Neutrophil (primary cell): ENCODE data around the gene UBASH3B.

Experiments used
- H3K27ac ChIP-seq: fragments of 200-600 bp; sonication (generic); 2 replicates; pipeline ENCODE4 v1.5.1; 2016; ENCODE audit warnings: mild to moderate bottlenecking, moderate library complexity
- H3K27me3 ChIP-seq: fragments of 200-600 bp; sonication (generic); 2 replicates; pipeline ENCODE4 v1.6.0; 2016; ENCODE audit warnings: mild to moderate bottlenecking
- H3K36me3 ChIP-seq: fragments of 200-600 bp; sonication (generic); 2 replicates; pipeline ENCODE4 v1.5.1; 2017
- H3K4me1 ChIP-seq, 2 experiments: fragments of 200-600 bp in 1 of 2; sonication (generic) in 1 of 2; 1 replicate in 1 of 2; 2 replicates in 1 of 2; pipeline versions ENCODE4 v1.5.1 to v1.6.1; 2013 to 2016; ENCODE audit warnings: low read depth in 1 of 2, low read length in 1 of 2, mild to moderate bottlenecking in 1 of 2, moderate library complexity in 1 of 2; ENCODE audit not compliant: control insufficient read depth in 1 of 2, insufficient read depth in 1 of 2
- H3K4me3 ChIP-seq, 2 experiments: fragments of 200-600 bp in 1 of 2; sonication (generic) in 1 of 2; 1 replicate in 1 of 2; 2 replicates in 1 of 2; pipeline ENCODE4 v1.5.1; 2013 to 2016; ENCODE audit warnings: low read depth in 1 of 2, low read length in 1 of 2, mild to moderate bottlenecking in 1 of 2, moderate library complexity in 1 of 2
- H3K9me3 ChIP-seq: fragments of 200-600 bp; sonication (generic); 2 replicates; pipeline ENCODE4 v1.5.1; 2016
- TF ChIP-seq, protein P1 (sequence below): fragments of 200-600 bp; sonication (generic); IDR thresholded peaks from 2 replicates; pipeline ENCODE4 v1.5.1; 2016; ENCODE audit warnings: antibody characterized with exemption

Gene UBASH3B

DNA sequence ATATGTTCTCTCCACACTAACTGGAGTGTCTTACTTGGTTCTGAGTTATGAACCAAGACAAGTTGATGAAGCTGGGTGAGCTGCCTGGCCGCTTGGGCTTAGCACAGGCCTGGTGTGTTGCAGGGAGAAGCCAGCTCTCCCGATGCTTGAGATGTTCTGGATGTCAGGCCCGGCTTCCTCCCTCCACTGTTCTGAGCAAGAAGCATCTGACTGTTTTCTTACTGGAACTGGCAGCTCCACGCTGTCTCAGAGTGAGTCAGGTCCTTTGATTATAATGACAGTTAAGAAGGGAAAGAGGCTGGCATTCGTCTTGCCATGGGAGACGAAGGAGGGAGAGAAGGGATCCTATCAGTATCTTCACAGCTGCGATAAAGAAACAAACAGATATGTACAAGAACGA lies 136.3 kb downstream of the UBASH3B start:
- Histone ChIP-seq H3K9me3 (no peaks in the 10 kb centered on the region), H3K36me3 (peaks cover 97% of the 10 kb centered on the region), H3K4me1 (no peaks in the 10 kb centered on the region), H3K4me3 (no peak overlapping the region), H3K27me3 (no peaks in the 10 kb centered on the region), H3K27ac (no peak overlapping the region)
- TF ChIP-seq, protein P1, sequence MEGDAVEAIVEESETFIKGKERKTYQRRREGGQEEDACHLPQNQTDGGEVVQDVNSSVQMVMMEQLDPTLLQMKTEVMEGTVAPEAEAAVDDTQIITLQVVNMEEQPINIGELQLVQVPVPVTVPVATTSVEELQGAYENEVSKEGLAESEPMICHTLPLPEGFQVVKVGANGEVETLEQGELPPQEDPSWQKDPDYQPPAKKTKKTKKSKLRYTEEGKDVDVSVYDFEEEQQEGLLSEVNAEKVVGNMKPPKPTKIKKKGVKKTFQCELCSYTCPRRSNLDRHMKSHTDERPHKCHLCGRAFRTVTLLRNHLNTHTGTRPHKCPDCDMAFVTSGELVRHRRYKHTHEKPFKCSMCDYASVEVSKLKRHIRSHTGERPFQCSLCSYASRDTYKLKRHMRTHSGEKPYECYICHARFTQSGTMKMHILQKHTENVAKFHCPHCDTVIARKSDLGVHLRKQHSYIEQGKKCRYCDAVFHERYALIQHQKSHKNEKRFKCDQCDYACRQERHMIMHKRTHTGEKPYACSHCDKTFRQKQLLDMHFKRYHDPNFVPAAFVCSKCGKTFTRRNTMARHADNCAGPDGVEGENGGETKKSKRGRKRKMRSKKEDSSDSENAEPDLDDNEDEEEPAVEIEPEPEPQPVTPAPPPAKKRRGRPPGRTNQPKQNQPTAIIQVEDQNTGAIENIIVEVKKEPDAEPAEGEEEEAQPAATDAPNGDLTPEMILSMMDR: no peak

GRCh38 chr11:122793515-122793914 lies 138.0 kb downstream of the UBASH3B start:
- H3K4me3 ChIP-seq: no peak overlapping the region
- H3K4me1 ChIP-seq: no peaks in the 10 kb centered on the region
- no peaks in the 10 kb centered on the region for H3K9me3 ChIP-seq
- H3K27ac ChIP-seq: no peak overlapping the region
- peaks cover 97% of the 10 kb centered on the region for H3K36me3 ChIP-seq
- no peaks in the 10 kb centered on the region for H3K27me3 ChIP-seq
- TF ChIP-seq, protein P1: no peak

- no peaks in the 10 kb centered on the region for H3K9me3 ChIP-seq
- peaks cover 97% of the 10 kb centered on the region for H3K36me3 ChIP-seq
- no peak overlapping the region for H3K4me3 ChIP-seq
- no peaks in the 10 kb centered on the region for H3K27me3 ChIP-seq
- no peaks in the 10 kb centered on the region for H3K4me1 ChIP-seq
- TF ChIP-seq, protein P1: no peak
- H3K27ac ChIP-seq: no peak overlapping the region
These were observed 139.8 kb downstream of the UBASH3B start for GRCh38 chr11:122795307-122795706.

- Histone ChIP-seq H3K36me3 (peaks cover 97% of the 10 kb centered on the region), H3K27me3 (no peaks in the 10 kb centered on the region), H3K4me1 (no peaks in the 10 kb centered on the region), H3K4me3 (no peak overlapping the region), H3K9me3 (no peaks in the 10 kb centered on the region), H3K27ac (no peak overlapping the region)
- TF ChIP-seq, protein P1: peak; percentile 73
These were observed 140.7 kb downstream of the UBASH3B start for GRCh38 chr11:122796128-122796717.

DNA sequence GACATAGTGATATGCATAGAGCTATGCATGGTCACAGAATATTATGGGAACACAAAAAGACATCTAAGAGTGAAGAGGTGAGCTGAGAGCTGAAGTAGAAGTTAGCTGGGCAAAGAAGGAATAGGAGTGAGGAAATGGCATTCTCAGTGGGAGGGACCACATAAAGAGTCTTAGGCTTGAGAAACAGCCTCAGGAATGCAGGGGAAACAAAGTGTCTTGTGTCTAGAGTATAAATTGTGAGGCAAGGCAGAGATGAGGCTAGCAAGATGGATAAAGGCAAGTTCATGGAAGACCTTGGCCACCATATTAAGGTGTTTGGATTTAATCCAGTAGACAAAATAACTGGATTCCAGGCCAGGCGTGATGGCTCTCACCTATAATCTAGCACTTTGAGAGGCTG lies 142.1 kb downstream of the UBASH3B start:
- TF ChIP-seq, protein P1: no peak
- Histone ChIP-seq H3K9me3 (no peaks in the 10 kb centered on the region), H3K27ac (no peak overlapping the region), H3K4me1 (no peaks in the 10 kb centered on the region), H3K4me3 (no peak overlapping the region), H3K36me3 (peaks cover 98% of the 10 kb centered on the region), H3K27me3 (no peaks in the 10 kb centered on the region)
